ENCODE results near the gene PHACTR1. TPM values are rescaled to one million over a fixed set of nuclear protein-coding genes. Genes with fewer than 3 reads are reported as not detected.

The PHACTR1 gene
- total RNA-seq, 6 experiments from 2014 or later = 0.20 to 3.5 (median 0.93) TPM

GRCh38 chr6:12709556-12710232 lies 6.9 kb upstream of the PHACTR1 start:
- H3K27ac ChIP-seq = no peak overlapping the region
- H3K27me3 ChIP-seq = no peaks in the 10 kb centered on the region
- H3K36me3 ChIP-seq = no peaks in the 10 kb centered on the region
- no peaks in the 10 kb centered on the region for H3K4me1 ChIP-seq
- H3K4me3 ChIP-seq = no peak overlapping the region
- TF ChIP-seq POLR2A (IDR thresholded peaks at IDR 0.05) = no peak
- no peak for TF ChIP-seq CTCF (IDR thresholded peaks at IDR 0.05)
- ATAC-seq (no peak), DNase-seq (no peak)
- no peaks in the 10 kb centered on the region for H3K9me3 ChIP-seq
- 47% methylated on average over 3 of the region's 3 CpGs for WGBS (ENCODE audit: insufficient coverage, low coverage, low lambda C conversion rate, missing lambda C conversion rate)
- intact Hi-C loops (cut with DNase I) = no loop called here

- no peak overlapping the region for H3K4me3 ChIP-seq
- H3K27ac ChIP-seq = no peak overlapping the region
- WGBS (ENCODE audit: insufficient coverage, low coverage, low lambda C conversion rate, missing lambda C conversion rate) = 39% methylated on average over 4 of the region's 4 CpGs
- H3K27me3 ChIP-seq = peaks cover 0 to 6% of the 10 kb centered on the region in 2 donors
- DNase-seq = no peak
- H3K4me1 ChIP-seq = no peaks in the 10 kb centered on the region
- H3K9me3 ChIP-seq = no peaks in the 10 kb centered on the region
- ATAC-seq = no peak
- intact Hi-C loops (cut with DNase I) = no loop called here
- TF ChIP-seq CTCF (IDR thresholded peaks at IDR 0.05) (no peak), POLR2A (IDR thresholded peaks at IDR 0.05) (no peak)
- H3K36me3 ChIP-seq = no peaks in the 10 kb centered on the region
Observed at GRCh38 chr6:12710921-12711320, 5.6 kb upstream of the PHACTR1 start.

- intact Hi-C loops (cut with DNase I) = no loop called here
- Histone ChIP-seq H3K9me3 (no peaks in the 10 kb centered on the region), H3K4me3 (no peak overlapping the region), H3K36me3 (no peaks in the 10 kb centered on the region), H3K27me3 (peaks cover 0 to 6% of the 10 kb centered on the region in 2 donors), H3K4me1 (no peaks in the 10 kb centered on the region), H3K27ac (no peak overlapping the region)
- ATAC-seq (no peak), DNase-seq (no peak)
- no peak for TF ChIP-seq CTCF (IDR thresholded peaks at IDR 0.05)
- TF ChIP-seq POLR2A (IDR thresholded peaks at IDR 0.05) = no peak
Observed at GRCh38 chr6:12714022-12714421, 2.5 kb upstream of the PHACTR1 start.

- H3K4me3 ChIP-seq = no peak overlapping the region
- H3K4me1 ChIP-seq = no peaks in the 10 kb centered on the region
- intact Hi-C loops (cut with DNase I) = no loop called here
- ATAC-seq (no peak), DNase-seq (no peak)
- peaks cover 0 to 6% of the 10 kb centered on the region in 2 donors for H3K27me3 ChIP-seq
- TF ChIP-seq POLR2A (IDR thresholded peaks at IDR 0.05) (no peak), CTCF (IDR thresholded peaks at IDR 0.05) (no peak)
- H3K9me3 ChIP-seq = no peaks in the 10 kb centered on the region
- 58% methylated on average over 2 of the region's 2 CpGs for WGBS (ENCODE audit: insufficient coverage, low coverage, low lambda C conversion rate, missing lambda C conversion rate)
- H3K36me3 ChIP-seq = no peaks in the 10 kb centered on the region
- H3K27ac ChIP-seq = no peak overlapping the region
Observed at GRCh38 chr6:12715437-12715836, 1.1 kb upstream of the PHACTR1 start.

GRCh38 chr6:12717356-12717755 lies 789 bp downstream of the PHACTR1 start:
- Histone ChIP-seq H3K36me3 (no peaks in the 10 kb centered on the region), H3K4me1 (no peaks in the 10 kb centered on the region), H3K27ac (no peak overlapping the region), H3K27me3 (peaks cover 0 to 6% of the 10 kb centered on the region in 2 donors), H3K9me3 (no peaks in the 10 kb centered on the region), H3K4me3 (no peak overlapping the region)
- TF ChIP-seq POLR2A (IDR thresholded peaks at IDR 0.05) (no peak), CTCF (IDR thresholded peaks at IDR 0.05) (no peak)
- DNase-seq = no peak
- 56% methylated on average over 8 of the region's 9 CpGs for WGBS (ENCODE audit: insufficient coverage, low coverage, low lambda C conversion rate, missing lambda C conversion rate)
- intact Hi-C loops (cut with DNase I) = no loop called here
- no peak for ATAC-seq
